NCI-H510A treated with DMSO at 0.1 percent for 48 hours (cell line): ENCODE results near the gene FLYWCH1.

Experiments
- DNase-seq: peaks from one replicate; lab custom pipeline; 2025; lab: John Stamatoyannopoulos, UW

Gene FLYWCH1

DNA sequence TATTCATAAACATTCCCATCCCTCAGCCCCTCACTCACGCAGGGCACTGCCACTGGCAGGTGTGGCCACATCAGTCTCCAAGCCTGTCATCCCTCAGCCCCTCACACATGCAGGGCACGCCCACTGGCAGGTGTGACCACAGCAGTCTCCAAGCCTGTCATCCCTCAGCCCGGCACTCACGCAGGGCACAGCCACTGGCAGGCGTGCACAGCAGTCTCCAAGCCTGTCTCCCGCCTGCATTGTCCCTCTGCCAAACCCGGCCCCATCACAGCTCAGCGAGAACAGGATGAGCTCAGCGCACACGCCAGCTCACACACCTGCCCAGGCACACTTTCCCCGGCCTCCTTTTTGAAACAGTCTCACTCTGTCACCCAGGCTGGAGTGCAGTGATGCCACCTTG, 40.9 kb downstream of the FLYWCH1 start:
- DNase-seq = no peak

DNA sequence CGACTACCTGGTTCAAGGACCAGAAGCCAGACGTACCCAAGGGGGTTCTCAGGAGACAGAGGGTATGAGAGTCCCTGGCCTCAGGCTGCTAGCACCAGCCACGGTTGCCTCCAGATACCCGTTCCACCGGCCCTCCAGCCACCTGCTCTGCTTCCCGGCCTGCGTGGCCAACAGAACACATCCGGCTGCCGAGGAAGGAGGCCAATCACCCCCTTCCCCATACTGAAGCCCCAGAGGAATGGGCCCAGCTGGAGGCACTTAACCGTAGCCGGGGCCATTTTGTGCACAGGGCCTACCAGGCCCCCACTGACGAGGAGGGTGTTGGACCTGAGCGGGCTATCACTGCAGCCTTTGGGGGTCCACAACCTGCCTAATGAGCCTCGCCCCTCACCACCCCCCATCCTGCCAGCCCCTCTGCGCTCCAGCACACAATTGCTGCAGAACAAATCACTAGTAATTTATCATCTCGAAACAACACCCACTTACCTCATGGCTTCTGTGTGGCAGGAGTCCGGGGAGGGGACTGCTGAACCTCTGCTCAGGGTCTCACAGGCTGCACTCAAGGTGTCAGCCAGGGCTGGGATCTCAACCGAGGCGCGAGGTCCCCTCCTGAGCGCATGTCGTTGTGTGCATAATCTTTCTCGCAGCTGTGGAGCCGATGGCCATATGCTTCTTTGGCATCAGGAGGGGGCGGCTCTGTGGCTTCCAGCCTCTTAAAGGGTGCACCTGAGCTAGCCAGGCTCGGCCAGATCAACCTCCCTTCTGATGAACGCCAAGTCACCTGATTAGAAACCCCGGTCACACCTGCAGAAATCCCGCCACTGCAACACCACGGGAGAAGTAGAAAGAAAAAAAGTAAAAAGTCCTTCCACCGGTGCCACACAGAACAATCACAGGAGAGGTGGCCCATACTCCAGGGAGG, 42.2 kb downstream of the FLYWCH1 start:
- DNase-seq = no peak

DNA sequence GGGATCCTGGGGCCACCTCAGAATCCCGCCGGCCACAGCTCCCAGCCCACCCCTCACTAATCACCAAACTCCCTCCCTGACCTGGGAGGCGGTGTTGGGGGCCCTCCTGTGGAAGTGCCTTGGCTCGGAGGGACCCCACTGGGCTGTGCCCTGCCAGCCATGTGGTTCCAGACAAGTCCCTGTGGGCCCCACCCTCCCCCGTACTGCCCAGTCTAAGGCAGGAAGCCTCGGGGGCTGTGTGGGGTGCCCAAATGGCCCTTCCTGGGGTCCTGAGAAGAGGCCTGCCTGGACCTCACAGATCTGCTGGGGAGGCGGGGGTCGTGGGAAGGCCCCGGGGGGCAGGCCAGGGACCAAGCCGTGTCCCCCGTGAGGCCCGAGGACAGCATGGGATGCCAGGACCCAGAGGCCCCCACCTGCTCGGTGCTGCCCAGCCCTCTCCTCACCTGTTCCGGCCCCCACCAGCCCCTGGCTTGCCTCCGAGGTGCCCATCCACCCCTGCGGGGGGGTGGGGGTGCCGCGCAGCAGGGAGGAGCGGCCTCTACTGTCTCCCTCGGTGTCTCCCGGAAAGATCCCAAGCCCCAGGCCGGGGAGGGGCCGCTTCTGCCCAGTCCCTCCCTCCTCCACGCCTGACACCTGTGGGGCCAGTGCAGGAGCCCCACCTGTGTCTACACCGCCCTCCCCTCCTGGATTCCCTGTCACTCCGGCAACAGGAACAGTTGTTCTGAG, 43.1 kb downstream of the FLYWCH1 start:
- no peak for DNase-seq

DNA sequence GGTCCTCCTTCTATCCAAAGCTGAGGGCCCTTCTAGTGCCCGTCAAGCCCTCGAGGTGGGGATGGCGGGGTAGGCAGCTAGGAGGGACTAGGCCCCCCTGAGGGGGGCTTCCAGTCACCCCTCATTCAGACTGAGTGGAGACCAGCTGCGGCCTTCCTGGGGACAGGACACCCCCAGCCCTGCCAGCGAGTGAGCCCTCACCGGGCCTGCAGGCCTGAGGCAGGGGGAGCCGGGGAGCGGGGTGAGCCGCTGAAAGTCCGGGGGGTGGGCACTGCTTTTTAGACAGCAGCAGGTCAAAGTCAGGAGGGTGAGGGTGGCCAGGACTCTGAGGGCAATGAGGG, 43.7 kb downstream of the FLYWCH1 start:
- no peak for DNase-seq

DNA sequence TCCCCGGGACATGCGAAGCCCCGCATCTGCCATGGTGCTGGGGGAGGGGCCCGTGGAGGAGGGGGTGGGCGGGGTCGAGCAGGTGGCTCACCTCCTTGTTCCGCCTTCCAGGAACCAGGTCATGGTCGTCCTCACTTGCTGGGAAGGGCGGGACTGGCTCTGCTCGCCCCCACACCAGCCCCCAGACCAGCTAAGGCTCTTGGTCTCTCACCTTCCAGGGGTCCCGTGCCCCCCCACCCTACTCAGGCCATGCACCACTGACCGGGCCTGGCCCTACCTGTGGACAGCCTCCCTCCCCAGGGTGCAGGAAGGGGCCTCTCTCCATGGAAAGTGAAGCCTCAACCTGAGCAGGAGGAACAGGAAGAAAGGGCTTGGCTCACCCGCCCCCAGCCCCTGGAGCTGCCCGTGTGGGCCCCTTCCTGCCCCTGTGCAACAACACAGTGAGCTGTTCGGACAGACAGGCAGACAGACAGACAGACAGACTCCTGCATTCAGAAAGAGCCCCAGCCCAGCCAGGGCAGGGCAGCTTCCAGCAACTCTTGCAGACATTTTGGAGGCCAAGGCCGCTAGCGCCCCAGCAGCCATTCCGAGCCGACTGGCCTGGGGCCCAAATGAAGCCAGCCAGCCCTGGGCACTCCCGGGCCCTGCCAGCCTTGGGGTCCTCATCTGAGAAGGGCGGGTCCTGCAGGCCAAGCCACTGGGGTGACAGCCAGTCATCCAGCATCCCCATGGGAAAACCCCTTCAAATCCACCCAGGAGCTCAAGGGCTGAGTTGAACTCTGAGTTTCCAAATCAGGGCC, 44.2 kb downstream of the FLYWCH1 start:
- DNase-seq = no peak

DNA sequence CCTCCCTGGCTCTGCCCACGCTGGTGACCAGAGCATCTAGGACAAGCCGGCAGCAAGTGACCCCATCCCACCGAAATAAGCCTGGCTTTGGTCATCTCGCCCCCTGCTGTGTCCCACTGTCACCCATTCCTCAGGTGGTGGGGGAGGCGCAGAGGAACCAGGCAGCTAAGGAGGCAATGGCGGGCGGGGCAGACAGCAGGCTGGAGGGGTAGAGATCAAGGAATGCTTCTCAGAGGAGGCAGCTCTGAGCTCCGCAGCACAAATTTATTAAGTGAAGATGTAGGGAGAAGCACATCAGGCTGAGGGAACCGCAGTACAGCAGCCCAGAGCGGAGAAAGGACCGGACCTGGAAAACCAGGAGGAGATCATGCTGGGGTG, 44.8 kb downstream of the FLYWCH1 start:
- DNase-seq = no peak

DNA sequence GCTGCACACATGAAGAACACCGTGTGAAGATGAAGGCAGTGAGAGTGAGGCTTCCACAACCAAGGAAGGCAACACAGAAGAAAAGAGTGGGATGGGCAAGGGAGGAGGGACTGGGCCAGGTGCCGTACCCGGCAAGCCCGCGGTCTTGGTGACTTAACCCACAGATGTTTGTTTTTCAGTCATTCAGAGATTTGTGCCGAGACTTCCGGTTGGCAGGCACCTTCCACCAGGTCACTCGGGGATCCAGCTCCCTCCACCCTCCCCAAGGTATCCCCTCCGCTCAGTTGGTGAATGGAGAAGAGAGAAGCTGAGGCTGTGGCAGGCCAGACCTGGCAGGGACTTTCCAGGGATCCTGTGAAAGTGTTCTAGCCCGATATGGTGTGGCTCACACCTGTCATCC, 47.5 kb downstream of the FLYWCH1 start:
- no peak for DNase-seq

DNA sequence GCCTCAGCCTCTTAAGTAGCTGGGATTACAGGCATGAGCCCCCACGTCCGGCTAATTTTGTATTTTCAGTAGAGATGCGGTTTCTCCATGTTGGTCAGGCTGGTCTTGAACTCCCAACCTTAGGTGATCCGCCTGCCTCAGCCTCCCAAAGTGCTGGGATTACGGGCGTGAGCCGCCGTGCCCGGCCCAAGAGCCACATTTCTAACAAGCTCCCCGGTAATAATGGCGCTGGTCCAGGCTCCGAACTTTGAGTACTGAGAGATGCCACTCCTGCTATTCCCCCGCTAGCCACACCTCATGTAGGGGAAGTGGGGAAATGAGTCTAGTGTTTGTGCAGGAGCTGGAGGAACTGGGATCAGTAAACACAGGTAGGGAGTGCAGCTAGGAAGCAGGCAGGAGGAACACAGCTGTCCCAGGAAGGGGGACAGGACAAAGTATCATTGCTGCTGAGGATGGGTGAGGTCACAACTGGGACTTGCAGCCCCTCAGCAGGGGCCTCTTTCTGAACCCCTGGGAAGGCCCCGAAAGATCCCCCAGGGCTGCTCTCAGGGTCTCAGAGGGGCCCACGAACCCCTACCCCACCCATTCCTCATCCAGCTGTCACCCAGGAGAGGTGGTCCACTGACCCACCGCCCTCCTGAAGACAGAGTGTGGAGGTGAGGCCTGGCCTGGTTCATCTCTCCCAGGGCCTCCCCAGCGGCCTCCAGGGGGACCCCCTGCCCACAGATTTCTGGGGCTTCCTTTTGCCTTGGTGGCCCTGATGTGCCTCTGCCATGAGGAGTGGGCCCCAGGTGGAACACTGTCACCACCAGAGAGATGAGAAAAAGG, 48.7 kb downstream of the FLYWCH1 start:
- no peak for DNase-seq

DNA sequence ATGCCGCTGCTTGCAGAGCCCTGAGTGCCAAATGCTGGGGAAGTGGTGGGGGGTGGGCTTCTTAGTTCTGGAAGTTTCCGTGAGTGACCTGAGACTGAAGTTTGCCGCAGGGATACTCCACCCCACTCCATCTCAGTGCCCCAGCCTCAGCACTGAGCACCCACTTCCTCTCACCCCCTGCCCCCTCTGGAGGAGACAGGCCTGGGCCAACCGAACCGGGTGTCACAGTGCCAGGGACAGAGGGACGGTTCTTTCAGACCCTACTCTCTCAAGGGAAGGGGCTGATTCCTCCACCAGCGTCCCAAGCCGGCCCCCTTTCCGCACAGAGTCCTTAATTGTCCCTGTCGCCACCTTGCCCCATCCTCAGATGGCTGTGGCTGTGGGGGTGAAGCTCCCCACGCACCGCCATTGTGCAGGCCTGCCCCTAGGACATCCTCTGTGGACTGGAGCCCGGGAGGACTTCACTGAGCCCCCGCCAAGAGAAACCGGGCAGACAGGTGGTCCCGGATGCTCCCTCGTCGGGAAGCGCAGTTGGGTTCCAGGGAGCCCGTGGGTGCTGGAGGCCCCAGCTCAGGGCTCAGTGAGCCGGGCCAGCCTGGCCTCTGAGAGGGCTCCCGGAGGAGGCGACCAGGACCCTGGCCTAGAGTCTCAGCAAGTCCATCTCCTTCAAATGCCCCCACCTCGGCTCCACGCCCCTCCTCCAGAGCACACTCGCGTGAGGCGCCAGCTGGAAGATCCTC, 50.8 kb downstream of the FLYWCH1 start:
- no peak for DNase-seq

DNA sequence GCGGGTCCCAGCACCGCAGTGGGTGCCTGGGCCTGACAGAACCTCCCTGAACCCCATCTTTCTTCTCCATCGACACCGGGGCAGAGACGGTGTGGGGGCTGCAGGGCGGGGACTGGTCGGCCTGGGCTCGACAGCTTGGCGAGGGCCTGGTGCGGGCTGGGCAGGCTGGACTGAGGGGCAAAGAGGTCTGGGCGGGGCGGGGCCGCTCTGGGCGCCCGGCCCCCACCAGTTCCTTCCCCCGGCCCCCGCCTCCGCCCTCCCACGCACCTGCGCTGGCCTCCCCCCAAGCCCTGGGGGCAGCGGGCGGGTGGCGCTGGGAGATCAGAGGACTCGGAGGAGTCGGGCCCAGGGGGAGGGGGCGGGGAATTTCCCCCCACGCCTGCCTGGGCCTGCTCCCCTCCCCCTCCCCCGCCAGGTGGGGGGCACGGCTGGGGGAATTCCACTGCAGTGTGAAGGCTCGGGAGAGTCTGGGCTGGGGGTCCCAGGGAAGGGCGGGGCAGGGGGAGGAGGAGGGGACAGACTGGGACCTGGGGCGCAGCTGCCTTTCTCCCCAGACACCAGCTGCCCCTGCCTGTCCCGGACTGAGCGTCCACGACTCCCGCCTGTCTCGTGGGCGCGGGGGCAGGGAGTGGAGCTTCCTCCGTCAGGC, 51.5 kb downstream of the FLYWCH1 start:
- DNase-seq = no peak

DNA sequence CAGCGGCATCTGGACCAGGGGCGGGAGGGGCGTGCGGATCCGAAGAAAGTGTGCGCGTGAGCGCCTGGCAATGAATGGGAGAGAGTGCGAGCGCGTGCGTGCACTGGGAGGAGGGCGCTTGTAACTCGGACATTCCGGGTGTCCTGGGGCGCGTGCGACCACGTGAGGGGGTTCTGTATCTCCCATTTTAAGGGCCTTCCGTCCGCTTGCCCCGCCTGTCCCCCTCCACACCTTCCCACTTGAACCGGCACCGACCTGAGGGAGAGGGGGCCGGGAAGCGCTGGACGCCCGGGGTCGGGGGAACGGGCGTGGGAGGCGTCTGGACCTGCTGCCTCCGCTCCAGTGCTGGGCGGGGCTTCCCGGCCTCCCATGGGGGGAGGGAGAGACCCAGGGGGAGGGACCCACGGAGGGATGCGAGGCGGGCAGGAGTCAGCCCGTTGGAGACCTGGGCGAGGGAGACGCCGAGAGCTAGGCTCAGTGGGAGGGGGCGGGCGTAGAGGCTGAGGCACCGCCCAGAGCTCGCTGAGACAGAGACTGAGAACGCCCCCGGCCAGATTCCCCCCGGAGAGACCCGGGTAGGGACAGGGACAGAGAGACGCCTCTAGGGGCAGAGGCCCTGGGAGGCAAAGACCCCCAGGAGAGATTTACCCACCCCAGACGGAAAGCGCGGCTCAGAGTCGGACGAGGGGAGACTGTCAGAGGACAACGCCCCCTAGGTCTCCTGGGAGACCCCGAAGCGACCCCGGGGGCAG, 52.2 kb downstream of the FLYWCH1 start, which contains the start of gene KREMEN2:
KREMEN2 (plus strand) TSS at position 553 of the 752 bp plus-strand sequence. CDS start 246 bp downstream, outside the sequence.
- DNase-seq = peak; percentile 35

DNA sequence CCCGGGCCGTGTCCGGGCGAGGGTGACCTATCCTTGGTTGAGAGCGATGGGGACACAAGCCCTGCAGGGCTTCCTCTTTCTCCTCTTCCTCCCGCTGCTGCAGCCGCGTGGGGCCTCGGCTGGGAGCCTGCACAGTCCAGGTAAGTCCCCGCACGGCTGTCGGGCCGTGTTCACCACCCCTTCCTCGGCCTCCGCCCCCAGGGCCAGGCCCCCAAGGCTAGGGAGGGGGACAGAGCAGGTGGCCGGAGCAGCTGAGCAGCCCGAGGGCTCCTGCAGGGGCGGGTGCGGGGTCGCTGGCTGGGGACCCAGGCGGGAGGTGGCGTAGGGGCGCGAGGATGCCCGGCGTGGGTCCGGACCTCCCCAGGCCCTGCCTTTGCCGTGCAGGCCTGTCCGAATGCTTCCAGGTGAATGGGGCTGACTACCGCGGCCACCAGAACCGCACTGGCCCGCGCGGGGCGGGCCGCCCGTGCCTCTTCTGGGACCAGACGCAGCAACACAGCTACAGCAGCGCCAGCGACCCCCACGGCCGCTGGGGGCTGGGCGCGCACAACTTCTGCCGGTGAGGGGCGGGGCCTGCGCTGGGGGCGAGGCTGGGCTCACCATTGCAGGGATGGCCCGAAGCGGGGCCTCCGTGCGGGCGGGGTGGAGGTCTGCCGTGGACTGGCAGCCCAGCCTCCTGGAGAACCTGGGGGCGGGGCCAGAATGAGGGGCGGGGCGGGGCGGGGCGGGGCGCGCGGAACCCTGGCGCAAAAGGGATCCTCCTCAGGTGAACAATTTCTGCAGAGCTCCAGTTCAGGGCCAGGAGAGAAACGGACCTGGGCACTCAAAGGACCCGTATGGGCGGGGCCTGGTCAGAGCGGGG, 53.0 kb downstream of the FLYWCH1 start:
- peak; percentile 34 for DNase-seq

DNA sequence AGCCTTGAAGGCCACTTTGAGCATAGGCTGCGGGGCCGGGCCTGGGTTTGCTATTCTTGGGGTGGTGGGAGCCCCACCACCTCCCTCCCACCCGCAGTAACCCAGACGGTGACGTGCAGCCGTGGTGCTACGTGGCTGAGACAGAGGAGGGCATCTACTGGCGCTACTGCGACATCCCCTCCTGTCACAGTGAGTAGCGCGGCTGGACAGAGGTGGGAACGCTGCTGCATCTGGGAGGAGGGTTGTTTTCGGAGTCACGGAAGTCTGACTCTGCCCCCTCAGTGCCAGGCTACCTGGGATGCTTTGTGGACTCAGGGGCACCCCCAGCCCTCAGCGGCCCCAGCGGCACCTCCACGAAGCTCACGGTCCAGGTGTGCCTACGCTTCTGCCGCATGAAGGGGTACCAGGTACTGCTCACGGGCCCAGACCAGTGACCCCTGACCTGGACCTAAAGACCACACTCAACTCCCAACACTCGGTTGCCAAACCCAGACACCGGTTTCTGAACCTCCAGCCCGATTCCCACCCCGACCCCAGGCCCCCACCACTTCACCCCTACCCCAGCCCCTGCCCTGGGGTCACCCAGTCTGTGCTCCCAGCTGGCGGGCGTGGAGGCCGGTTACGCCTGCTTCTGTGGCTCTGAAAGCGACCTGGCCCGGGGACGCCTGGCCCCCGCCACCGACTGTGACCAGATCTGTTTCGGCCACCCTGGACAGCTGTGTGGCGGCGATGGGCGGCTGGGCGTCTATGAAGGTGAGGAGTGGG, 54.5 kb downstream of the FLYWCH1 start:
- DNase-seq = no peak

DNA sequence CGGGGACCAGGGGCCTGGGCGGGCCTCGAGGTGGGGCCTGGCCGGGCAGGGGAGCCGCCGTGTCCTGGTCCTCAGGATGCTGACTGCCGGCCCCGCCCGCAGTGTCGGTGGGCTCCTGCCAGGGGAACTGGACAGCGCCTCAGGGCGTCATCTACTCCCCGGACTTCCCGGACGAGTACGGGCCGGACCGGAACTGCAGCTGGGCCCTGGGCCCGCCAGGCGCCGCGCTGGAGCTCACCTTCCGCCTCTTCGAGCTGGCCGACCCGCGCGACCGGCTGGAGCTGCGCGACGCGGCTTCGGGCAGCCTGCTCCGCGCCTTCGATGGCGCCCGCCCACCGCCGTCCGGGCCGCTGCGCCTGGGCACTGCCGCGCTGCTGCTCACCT, 55.1 kb downstream of the FLYWCH1 start:
- DNase-seq = no peak

DNA sequence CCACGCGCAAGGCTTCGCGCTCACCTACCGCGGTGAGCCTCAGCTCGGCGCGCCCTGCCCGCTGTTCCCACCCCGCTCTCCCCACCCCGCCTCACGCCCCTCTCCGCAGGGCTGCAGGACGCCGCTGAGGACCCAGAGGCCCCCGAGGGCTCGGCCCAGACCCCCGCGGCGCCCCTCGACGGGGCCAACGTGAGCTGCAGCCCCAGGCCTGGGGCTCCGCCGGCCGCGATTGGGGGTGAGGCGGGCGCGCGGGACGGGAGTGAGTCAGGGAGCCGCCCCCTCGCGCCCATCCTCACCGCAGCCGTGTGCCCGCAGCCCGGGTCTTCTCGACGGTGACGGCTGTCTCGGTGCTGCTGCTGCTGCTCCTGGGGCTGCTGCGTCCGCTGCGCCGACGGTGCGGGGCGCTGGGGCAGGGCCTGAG, 55.5 kb downstream of the FLYWCH1 start:
- DNase-seq = no peak

DNA sequence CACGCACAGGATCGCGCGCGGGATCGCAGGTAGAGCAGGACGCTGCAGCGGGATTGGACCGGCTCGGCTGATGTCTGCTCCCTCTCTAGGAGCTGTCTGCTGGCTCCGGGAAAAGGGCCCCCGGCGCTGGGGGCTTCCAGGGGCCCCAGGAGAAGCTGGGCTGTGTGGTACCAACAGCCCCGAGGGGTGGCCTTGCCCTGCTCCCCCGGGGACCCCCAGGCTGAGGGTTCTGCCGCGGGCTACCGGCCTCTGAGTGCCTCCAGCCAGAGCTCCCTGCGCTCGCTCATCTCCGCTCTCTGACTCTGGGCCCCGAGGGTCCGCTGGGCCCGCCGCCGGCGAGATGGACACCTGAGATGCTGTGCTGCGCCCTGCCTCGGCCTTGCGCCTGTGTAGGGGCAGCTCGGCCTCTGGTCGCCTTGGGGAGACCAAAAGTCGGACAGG, 56.0 kb downstream of the FLYWCH1 start:
- no peak for DNase-seq

DNA sequence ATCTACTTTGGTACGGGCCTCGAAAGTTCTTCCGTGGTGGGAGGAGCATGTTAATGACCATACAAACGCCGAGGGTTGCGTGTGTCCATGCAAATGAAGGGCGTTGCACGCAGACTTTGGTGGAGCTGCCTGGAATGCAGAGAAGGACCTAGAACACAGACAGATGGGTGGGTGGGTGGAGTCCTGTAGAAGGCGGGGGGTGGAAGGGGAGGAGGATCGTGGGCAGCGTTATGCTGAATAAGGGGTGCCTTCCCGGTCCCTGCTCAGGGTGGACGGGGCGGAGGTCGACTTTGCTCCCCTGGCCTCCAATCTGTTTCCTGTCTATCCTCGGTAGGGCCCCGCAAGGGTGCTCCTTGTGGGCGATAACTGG, 56.6 kb downstream of the FLYWCH1 start:
- DNase-seq = no peak
